ENCODE measurements around the gene HSPB6. TPM values are rescaled to one million over a fixed set of nuclear protein-coding genes. Genes with fewer than 3 reads are reported as not detected.

Gene HSPB6
- total RNA-seq, 1 experiment from 2014 or later, result 0.93 TPM

DNA sequence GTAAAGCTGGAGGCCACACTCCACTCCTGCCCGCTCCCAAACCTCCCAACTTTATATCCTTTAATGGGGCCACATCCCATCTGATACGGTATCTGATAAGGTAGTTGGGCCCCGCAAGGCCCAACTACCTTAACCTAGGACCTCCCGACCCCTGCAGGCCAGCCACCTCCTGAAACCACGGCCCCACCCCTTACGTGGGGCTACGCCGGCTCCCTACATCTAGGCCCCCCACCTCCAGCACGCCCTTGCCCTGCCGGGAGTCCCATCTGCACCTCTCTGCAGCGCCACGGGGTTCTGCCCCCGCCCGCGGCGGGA, 16.8 kb downstream of the HSPB6 start:
- Histone ChIP-seq H3K27me3 (ENCODE audit: insufficient read depth, low read length) (no peaks in the 10 kb centered on the region), H3K9me3 (ENCODE audit: control insufficient read depth in 1 of 2, insufficient read depth in 1 of 2, low read depth in 1 of 2, low read length in 2 of 2) (no peaks in the 10 kb centered on the region), H3K9ac (ENCODE audit: low read length) (peak overlapping the region; percentile 72), H3K9me2 (ENCODE audit: insufficient read depth) (no peaks in the 10 kb centered on the region), H4K20me1 (ENCODE audit: insufficient read depth) (no peaks in the 10 kb centered on the region), H3K27ac (ENCODE audit: low read depth, low read length) (peak overlapping the region; percentile 73), H3K4me3 (replicated peaks in 1 of 2; ENCODE audit: low read depth in 1 of 2, low read length in 2 of 2) (peak overlapping the region; percentile 61 to 74), H3K36me3 (ENCODE audit: control insufficient read depth in 1 of 2, insufficient read depth in 2 of 2, low read length in 2 of 2) (peaks cover 18 to 23% of the 10 kb centered on the region in 2 experiments; a peak in 3 of 4 replicates), H3K79me2 (ENCODE audit: insufficient read depth, low read length) (no peaks in the 10 kb centered on the region), H3K4me1 (ENCODE audit: control insufficient read depth in 1 of 2, insufficient read depth in 2 of 2, low read length in 2 of 2) (peaks cover 20 to 26% of the 10 kb centered on the region in 2 experiments; a peak in 3 of 4 replicates), H3K4me2 (ENCODE audit: low read length) (peak overlapping the region; percentile 100), H2AFZ (ENCODE audit: low read depth, low read length, poor library complexity, severe bottlenecking) (peak overlapping the region; percentile 54)
- RAD21 ChIA-PET (ENCODE audit: low non-redundant PET in 1 of 2, low total read pairs in 2 of 2, uncharacterized antibody in 2 of 2, unreplicated experiment in 2 of 2), result no interaction called here
- CTCF ChIA-PET, result interaction anchor here (1.1 kb wide), 2 partner anchors 17 to 80 kb away, joined by 3 read pairs; no protein-coding TSS in a partner anchor
- TF ChIP-seq CEBPB (IDR thresholded peaks at IDR 0.05; ENCODE audit: low read depth) (no peak), ZFX (IDR thresholded peaks at IDR 0.05) (peak; percentile 8; the same call in 1 of the 2 replicates)
- no TSS peak for BruUV-seq (replicated peaks)
- ATAC-seq (peak; percentile 29), DNase-seq (ENCODE audit: low read depth, low spot score) (no peak)
- POLR2A ChIA-PET, result interaction anchor here (0.7 to 2.2 kb wide), 5 partner anchors 8 to 230 kb away, joined by 4 to 8 read pairs (median 5); partner anchors contain the start of gene LIN37
- intact Hi-C loops (cut with micrococcal nuclease), result no loop called here

DNA sequence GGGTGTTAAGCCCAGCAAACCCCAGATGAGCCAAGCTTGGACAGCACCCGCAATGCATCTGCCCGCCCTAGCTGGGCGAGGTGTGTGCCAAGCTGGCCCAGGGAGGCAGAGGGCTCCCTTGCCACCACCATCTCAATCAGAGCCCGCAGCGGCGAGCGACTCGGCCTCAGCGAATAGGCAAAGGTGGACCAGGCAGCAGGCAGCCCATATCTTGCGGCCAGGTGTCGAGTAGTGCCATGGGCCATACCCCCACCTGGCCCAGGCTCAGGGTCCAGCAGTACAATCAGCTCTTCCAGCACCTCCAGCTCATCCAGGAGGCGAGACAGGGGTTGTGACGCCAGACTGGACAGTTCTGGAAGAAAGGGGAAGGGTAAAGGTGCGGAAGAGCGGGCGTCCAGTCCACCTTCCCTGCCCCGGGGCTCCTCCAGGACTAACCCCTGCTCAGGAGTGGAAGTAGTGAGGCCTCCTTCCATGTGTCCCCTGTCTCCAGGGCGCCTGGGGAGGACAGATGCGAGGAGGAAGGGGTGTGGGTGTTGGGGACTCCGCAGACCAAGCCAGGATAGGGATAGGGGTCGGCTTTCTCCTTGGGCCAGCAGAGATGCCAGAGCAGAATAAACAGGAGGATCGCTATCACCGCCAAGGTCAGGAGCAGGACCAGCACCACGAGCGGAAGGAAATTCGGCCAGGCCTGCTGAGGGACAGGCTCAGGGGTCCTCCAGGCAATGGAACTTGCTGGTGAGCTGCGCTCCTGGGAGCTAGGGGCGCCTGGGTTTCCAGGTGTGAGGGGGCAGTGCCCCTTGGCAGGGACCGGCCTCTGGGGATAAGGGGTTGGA, 17.3 kb downstream of the HSPB6 start:
- CTCF ChIA-PET, result interaction anchor here (1.1 kb wide), 1 partner anchor 80 kb away, joined by 3 read pairs; no protein-coding TSS in a partner anchor
- H3K27ac ChIP-seq (ENCODE audit: low read depth, low read length), result peak overlapping the region; percentile 73

More for the DNA sequence above, 17.3 kb downstream of the HSPB6 start:
- Histone ChIP-seq H3K79me2 (ENCODE audit: insufficient read depth, low read length) (no peaks in the 10 kb centered on the region), H3K27me3 (ENCODE audit: insufficient read depth, low read length) (no peaks in the 10 kb centered on the region), H2AFZ (ENCODE audit: low read depth, low read length, poor library complexity, severe bottlenecking) (no peak overlapping the region), H3K36me3 (ENCODE audit: control insufficient read depth in 1 of 2, insufficient read depth in 2 of 2, low read length in 2 of 2) (peaks cover 19 to 26% of the 10 kb centered on the region in 2 experiments; a peak in 3 of 4 replicates), H3K9ac (ENCODE audit: low read length) (peak overlapping the region; percentile 72), H4K20me1 (ENCODE audit: insufficient read depth) (no peaks in the 10 kb centered on the region), H3K4me2 (ENCODE audit: low read length) (peak overlapping the region; percentile 100), H3K4me3 (replicated peaks in 1 of 2; ENCODE audit: low read depth in 1 of 2, low read length in 2 of 2) (peak overlapping the region; percentile 61 to 74), H3K9me2 (ENCODE audit: insufficient read depth) (no peaks in the 10 kb centered on the region), H3K4me1 (ENCODE audit: control insufficient read depth in 1 of 2, insufficient read depth in 2 of 2, low read length in 2 of 2) (peaks cover 20 to 23% of the 10 kb centered on the region in 2 experiments; a peak in 3 of 4 replicates), H3K9me3 (ENCODE audit: control insufficient read depth in 1 of 2, insufficient read depth in 1 of 2, low read depth in 1 of 2, low read length in 2 of 2) (no peaks in the 10 kb centered on the region)
- ChIA-PET POLR2A (interaction anchor here (1.4 to 2.2 kb wide), 3 partner anchors 9 to 229 kb away, joined by 4 to 8 read pairs (median 7); partner anchors contain the start of gene LIN37), RAD21 (ENCODE audit: low non-redundant PET in 1 of 2, low total read pairs in 2 of 2, uncharacterized antibody in 2 of 2, unreplicated experiment in 2 of 2) (no interaction called here)
- DNase-seq (ENCODE audit: low read depth, low spot score) (no peak), ATAC-seq (no peak)
- BruUV-seq (replicated peaks), result no TSS peak
- intact Hi-C loops (cut with micrococcal nuclease), result no loop called here
- TF ChIP-seq ZNF274 (IDR thresholded peaks at IDR 0.05; ENCODE audit: low read depth, low read length), result no peak
- no peak for TF ChIP-seq CTCF (IDR thresholded peaks at IDR 0.05 in 2 of 3, conservative IDR thresholded peaks at IDR 0.05 in 1 of 3; ENCODE audit: borderline replicate concordance in 1 of 3, insufficient read depth in 1 of 3, low read depth in 2 of 3, low read length in 2 of 3)
- no peak for TF ChIP-seq EZH2phosphoT487 (IDR thresholded peaks at IDR 0.05; ENCODE audit: borderline replicate concordance)
- no peak for TF ChIP-seq ELF1 (IDR thresholded peaks at IDR 0.05; ENCODE audit: borderline replicate concordance, low read depth)
- TF ChIP-seq POLR2AphosphoS5 (IDR thresholded peaks at IDR 0.05; ENCODE audit: low read depth, low read length), result no peak; the same call in 1 of the 2 replicates
- TF ChIP-seq, protein P1, sequence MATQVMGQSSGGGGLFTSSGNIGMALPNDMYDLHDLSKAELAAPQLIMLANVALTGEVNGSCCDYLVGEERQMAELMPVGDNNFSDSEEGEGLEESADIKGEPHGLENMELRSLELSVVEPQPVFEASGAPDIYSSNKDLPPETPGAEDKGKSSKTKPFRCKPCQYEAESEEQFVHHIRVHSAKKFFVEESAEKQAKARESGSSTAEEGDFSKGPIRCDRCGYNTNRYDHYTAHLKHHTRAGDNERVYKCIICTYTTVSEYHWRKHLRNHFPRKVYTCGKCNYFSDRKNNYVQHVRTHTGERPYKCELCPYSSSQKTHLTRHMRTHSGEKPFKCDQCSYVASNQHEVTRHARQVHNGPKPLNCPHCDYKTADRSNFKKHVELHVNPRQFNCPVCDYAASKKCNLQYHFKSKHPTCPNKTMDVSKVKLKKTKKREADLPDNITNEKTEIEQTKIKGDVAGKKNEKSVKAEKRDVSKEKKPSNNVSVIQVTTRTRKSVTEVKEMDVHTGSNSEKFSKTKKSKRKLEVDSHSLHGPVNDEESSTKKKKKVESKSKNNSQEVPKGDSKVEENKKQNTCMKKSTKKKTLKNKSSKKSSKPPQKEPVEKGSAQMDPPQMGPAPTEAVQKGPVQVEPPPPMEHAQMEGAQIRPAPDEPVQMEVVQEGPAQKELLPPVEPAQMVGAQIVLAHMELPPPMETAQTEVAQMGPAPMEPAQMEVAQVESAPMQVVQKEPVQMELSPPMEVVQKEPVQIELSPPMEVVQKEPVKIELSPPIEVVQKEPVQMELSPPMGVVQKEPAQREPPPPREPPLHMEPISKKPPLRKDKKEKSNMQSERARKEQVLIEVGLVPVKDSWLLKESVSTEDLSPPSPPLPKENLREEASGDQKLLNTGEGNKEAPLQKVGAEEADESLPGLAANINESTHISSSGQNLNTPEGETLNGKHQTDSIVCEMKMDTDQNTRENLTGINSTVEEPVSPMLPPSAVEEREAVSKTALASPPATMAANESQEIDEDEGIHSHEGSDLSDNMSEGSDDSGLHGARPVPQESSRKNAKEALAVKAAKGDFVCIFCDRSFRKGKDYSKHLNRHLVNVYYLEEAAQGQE (IDR thresholded peaks at IDR 0.05; ENCODE audit: low read depth), result no peak
